H1 (cell line): ENCODE data around the gene CBLC. TPM values are rescaled to one million over a fixed set of nuclear protein-coding genes. Genes with fewer than 3 reads are reported as not detected.

Experiments
- CTBP2 ChIP-seq: IDR thresholded peaks from 2 replicates; pipeline ENCODE4 v1.7.0; 2011; ENCODE audit warnings: borderline replicate concordance, mild to moderate bottlenecking, moderate library complexity, mixed read lengths, low read length; ENCODE audit not compliant: insufficient read depth, insufficient read length
- POLR2AphosphoS5 ChIP-seq: IDR thresholded peaks from 2 replicates; pipeline ENCODE4 v1.6.1; 2011; ENCODE audit warnings: low read depth, low read length
- RAD21 ChIP-seq, 2 experiments: IDR thresholded peaks in 1 of 2; conservative IDR thresholded peaks in 1 of 2; 2 replicates each; pipeline ENCODE4 v1.6.1; 2011; ENCODE audit warnings: low read depth in 2 of 2, low read length in 2 of 2, improper control_type of control experiment in 1 of 2, inconsistent platforms in 1 of 2, mild to moderate bottlenecking in 1 of 2, moderate library complexity in 1 of 2
- SUZ12 ChIP-seq: fragments of 200-600 bp; sonication (generic); IDR thresholded peaks from 2 replicates; pipeline ENCODE4 v1.6.1; 2012; ENCODE audit warnings: mild to moderate bottlenecking, inconsistent platforms, low read length, moderate library complexity, mixed read lengths
- polyA plus RNA-seq, 7 experiments: library from polyadenylated mRNA; depleted of rRNA in 3 of 7; stranded (reverse) in 5 of 7; unstranded in 2 of 7; fragments of >200 nt in 5 of 7; fragments of 200-250 nt in 2 of 7; gene quantifications; 1 replicate in 5 of 7; 2 replicates in 1 of 7; 4 replicates in 1 of 7; pipeline versions ENCODE4 v1.2.1 to v1.2.3, GENCODE V29; 2011 to 2013; ENCODE audit warnings: missing spikeins in 2 of 7, mixed read lengths in 2 of 7
- total RNA-seq: library from RNA; stranded (reverse); fragmentation: NEBNext Ultra II Directional; extraction: Animal tissue kit (Norgen Biotek cat#: 25700); gene quantifications from 2 replicates; pipeline ENCODE4 v1.2.1, GENCODE V29; 2021
- TF ChIP-seq, protein P1 (sequence below): IDR thresholded peaks from 2 replicates; pipeline ENCODE4 v1.6.1; 2011; ENCODE audit warnings: low read depth, mild to moderate bottlenecking, low read length; ENCODE audit not compliant: insufficient read depth

The CBLC gene
- total and polyA plus RNA-seq, 2 of the 8 experiments (the other 6 are each of a cell fraction or from before 2014, with no cell fraction given): 17.4 to 35.7 TPM

DNA sequence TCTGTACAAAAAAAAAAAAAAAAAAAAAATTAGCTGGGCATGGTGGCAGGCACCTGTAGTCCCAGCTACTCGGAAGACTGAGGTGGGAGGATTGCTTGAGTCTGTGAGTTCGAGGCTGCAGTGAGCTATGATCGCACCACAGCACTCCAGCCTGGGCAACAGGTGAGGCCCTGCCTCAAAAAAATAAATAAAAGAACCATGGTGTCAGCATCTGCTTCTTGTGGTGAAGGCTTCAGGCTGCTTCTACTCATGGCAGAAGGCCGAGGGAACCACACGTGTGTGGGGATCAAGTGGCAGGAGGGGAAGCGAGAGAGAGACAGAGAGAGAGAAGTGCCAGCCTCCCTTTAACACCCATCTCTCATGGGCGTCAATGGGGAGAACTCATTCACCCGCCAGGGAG lies 15.7 kb upstream of the CBLC start (continued):
- no peak for TF ChIP-seq RAD21 (IDR thresholded peaks at IDR 0.05 in 1 of 2, conservative IDR thresholded peaks at IDR 0.05 in 1 of 2; ENCODE audit: low read depth in 2 of 2, low read length in 2 of 2)
- TF ChIP-seq, protein P1, sequence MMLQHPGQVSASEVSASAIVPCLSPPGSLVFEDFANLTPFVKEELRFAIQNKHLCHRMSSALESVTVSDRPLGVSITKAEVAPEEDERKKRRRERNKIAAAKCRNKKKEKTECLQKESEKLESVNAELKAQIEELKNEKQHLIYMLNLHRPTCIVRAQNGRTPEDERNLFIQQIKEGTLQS: no peak
- TF ChIP-seq POLR2AphosphoS5: no peak
- no peak for TF ChIP-seq SUZ12
- no peak for TF ChIP-seq CTBP2
